HCEC 1CT (cell line): ENCODE results near the gene GNAQ.
A peak's percentile ranks its signal among the peaks of the same experiment; 100 is the strongest.

Experiments used
- DNase-seq: peaks from one replicate; pipeline ENCODE4 v3.0.0-alpha.2; 2017

The GNAQ gene

DNA sequence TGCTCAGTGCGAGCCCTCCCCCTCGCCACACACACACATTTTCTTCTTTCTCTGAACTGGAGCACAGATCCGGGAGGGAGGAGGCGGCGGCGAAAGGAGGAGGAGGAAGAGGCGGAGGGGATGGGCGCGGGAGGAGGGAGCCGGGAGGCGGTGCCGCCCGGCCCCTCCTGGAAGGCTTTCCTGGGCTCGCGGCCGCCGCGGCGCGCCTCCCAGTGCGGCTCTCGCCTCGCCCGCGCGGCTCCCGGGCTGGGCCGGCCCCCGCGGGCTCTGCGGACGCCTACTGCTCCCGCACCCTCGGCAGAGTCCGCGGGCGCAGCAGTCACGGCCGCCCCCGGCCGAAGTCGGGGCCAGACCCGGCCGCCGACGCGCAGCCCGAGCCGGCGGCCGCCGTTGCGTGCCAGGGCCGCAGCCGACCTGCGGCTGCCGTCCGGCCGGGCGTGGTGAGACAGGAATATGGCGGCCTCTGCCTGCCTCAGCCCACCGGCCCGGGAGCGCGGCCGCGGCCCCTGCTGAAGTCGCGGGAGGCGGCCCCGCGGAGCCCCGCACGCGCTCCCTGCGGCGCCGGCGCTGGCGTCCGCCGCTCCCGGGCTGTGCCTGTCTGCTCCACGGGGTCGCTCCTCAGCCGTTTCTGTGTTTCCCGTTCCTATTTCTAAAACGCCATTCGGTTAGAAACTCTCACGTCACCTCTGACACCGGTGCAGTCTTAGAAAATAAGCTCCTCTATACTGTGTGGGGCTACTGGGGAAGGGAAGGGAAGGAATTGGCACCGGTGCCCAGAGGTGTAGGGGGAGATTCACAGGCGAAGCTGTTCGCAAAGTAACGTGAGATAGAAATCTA, 500 bp upstream of the GNAQ start:
- DNase-seq = peak; percentile 94

DNA sequence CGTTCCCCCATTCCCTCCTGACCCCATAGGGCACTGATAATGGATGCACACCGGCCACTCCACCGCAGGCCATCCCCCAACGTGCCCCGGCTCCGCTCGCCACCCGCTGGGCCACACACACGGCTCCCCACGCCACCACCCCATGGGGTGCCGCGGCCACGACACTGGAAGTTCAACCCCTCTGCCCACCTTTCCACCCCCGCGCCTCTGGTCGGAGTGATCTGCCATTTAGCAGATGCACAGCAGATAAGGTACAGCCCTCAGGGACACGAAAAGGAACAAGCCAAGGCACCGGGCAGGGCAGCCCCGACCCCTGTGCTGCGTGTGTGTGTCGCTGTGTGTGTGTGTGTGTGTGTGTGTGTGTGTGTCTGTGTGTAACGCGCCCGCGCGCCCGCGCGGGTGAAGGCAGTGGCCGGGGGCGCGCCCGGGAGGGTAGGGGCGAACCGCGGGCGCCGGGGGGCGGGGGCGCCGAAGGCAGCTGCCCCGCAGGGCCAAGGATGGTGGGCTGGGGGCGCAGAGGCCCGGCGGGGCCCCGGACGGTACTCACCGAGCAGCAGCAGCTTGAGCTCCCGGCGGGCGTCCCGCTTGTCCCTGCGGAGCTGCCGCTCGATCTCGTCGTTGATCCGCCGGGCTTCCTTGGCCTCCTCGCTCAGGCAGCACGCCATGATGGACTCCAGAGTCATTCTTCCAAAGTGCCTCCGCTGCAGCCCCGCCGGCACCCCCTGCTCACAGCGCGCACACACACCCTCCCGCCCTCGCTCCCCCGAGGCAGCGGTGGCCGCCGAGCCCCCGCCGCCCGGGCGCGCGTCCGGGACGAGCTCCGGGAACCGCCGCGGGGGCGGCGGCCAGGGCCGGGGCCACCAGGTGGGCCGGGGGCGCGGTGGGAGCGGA, 813 bp downstream of the GNAQ start:
- peak; percentile 33 for DNase-seq

DNA sequence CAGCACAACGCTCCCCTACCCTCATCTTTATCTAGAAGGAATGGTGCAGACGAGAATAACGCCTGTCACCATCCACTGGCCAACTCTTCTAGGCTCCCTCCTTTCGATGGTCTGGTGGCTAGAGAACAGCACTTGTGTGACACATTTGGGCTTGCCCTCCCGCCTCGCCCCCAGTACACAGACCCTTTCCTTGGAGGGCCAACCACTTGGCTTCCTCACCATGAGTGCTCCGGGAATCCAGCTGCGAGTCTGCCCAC, 1.4 kb downstream of the GNAQ start:
- no peak for DNase-seq

DNA sequence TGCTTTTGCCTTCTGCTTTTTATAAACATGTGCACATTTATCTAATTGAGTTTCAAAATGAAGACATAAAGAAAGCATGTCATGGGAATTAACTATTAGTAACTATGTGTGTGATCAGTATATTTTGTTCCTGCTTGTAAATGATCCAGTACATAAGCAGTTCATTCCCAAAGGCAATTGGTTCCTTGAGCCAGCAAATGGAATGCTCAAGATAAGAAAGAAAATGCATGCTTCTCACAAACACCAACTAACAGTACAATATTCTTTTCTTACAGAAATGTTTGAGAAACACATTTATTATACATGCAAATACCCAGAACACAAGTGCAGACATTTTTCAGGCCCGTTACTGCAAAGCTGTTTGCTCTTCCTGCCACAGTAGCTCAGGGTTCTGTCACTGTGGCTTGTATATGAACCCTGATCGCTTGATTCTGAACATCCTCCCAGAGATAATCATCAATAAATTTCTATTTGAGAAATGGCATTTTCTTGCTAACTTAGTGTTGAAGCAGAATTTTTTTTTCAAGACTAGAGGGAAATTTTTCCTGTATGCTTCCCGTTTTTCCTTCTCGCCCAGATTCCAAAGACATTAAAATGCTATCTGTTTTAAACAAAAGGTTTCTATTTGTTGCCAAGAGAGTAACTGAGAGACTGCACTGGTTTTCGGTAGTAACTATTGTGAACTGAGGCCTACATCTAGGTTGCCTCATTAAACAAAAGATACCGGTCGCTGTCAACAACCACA, 1.9 kb downstream of the GNAQ start:
- DNase-seq = peak; percentile 33

DNA sequence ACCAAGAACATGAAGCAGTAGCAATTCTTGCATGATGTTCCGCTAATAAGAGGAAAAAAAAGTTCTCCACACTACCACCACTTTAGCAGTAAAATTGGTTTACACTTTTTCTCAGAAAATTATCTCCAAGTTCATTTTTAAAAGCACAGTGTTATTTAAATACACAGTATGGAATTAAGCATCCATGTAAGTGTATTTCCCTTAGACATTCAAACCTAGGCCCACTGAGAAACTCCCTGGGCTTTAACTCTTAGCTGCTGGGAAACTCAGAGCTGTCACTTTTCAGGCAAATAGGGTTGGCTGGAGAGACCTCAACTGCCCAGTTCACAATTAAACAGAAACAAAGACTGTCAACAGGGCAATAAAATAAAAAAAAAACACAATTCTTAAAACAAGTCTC, 2.7 kb downstream of the GNAQ start:
- no peak for DNase-seq

DNA sequence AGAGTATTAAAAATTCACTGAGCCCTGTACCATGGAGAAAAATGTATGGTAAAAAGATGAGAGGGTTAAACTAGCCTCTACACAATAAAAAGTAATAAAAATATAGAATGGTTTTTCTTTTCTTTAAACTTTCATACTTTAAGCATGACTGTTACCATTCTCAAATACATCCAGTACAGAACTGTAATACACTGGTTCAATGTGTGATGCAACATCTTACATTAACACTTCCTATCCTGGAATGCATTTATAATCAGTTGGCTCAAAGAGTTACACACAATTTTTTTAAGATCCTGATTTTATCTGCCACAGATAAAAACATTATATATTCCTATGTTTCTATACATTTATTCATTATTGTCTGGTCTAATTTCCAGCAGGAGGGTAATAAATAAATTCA, 4.7 kb downstream of the GNAQ start:
- peak; percentile 65 for DNase-seq

DNA sequence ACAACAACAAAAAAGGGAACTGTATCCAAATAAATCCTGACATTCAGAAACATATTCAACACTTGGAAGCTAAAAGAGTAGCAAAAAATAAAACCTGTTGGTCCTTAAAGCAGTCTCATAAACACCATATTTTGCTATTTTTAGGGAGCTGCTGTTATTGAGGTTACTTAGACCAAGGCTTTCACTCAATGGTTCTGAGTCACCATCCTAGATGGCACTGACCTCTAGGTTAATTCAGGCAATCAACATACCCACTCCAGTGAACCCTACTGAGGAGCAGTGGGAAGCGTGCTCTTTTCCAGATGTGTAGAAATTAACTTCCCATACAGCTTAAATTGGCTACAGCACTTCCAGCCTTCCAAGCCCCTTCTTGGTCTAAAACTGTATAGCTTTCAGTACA, 5.2 kb downstream of the GNAQ start:
- DNase-seq = peak; percentile 73

DNA sequence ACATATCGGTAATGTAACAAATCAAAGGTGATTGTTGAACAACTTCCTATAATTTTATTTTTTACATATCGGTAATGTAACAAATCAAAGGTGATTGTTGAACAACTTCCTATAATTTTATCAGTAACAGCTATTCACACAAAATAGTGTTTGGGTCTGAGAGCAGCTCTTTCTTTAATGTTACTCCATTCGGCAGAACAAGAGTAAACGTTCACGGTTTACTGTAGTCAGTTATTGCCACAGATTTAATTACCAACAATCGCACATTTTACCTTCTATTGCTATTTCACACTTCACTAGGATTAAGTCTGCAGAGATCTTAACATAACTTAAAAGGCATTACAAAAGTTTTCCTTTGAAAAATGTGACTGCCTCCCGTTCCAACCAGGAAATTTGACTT, 6.4 kb downstream of the GNAQ start:
- DNase-seq = no peak

DNA sequence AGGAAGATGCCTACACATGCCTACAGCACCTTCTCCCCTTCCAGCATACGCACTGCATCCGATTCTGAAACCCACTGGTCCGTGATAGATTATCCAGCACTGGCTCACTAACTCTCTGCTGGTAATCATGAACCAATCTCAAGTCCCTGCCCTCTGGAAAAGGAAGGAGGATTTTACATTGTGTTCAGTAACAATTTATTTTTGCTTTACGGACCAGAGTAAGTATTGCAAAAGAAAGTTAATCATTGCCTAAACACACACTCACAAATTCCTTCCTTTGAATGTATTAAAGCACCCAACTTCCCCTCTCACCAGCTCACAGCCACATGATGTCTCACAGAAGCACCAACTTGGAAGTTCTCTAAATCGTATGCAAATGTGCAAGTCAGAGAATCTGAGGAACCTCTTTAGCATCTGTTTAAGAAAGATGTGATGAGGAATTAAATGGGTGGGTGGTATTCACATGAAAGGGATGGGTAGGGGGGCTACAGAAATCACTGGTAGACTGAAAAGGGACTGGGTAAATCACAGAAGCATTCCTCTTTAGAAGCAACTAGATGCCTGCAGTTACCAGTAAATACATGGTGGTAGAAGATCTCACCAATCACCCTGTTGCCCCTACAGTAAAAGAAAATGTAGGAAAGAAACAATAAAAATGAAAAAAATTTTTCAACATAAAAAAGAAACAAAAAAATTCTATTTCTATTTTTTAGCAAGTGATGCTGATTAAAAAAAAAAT, 8.4 kb downstream of the GNAQ start:
- peak; percentile 92 for DNase-seq

DNA sequence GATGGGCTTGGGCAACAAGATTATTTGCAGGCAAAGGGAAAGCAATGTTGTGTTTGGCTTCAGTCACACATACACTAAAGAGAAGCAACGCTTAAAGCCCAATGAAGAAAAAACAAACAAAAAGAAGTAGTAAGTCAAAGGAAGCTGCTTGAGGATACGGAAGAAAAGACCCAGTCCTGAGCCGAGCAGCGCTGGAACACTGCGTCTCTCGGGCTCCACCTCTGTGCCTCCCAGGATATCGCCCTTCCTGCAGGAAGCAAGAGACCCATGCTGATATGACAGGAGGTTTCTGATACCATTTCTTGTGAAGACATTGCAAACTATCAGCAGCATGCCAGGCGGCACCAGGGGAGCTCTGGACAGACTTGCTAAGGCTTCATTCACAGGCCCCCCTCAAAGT, 9.9 kb downstream of the GNAQ start:
- no peak for DNase-seq

DNA sequence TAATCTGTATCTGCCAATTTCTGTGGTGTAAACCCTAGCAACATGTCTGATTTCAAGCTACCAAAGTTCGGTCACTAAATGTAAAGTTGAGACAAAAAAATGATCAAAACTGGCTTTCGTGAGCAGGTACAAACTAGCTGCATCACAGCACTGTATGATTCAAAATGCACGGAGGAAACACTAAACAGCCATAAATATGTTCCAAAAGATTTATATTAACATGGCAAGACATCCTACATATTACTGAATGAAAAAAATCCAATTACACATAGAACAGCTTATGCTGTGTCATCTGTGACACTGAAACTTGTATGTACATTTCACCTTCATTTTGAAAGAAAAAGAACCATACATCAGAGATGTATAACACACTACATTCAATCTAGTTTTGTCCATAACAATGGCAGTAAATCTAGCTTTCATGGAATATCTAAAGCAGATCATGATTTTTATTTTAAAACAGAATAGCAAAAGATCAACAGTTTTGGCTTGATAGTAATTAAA, 14.4 kb downstream of the GNAQ start:
- DNase-seq = no peak

DNA sequence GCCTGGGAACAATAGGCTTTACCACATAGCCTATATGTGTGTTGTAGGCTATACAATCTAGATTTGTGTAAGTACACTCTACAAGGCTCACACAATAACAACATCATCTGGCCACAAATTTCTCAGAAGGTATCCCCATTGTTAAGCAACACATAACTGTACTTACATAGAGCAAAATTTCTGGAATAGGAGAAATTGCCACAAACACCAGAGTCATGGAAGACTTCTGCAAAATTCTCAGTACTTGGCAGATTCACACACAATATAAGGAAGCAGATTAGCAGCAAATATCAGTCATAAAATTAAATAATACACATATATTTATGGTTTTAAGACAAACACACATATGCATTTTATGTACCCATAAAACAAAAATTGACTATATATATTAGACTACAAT, 16.4 kb downstream of the GNAQ start:
- DNase-seq = no peak

DNA sequence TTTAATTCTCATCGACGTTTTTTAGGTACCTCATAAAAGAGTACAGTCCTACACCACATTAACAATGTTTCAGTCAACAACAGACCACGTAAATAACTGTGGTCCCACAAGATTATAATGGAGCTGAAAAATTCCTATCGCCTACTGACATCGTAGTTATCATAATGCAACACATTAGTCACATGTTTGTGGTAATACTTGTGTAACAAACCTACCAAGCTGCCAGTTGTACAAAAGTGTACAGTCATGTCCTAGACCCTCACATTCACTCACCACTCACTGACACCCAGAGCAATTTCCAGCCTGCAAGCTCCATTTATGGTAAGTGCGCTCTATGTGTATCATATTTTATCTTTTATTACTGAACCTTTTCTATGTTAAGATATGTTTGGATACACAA, 16.8 kb downstream of the GNAQ start:
- peak; percentile 34 for DNase-seq

DNA sequence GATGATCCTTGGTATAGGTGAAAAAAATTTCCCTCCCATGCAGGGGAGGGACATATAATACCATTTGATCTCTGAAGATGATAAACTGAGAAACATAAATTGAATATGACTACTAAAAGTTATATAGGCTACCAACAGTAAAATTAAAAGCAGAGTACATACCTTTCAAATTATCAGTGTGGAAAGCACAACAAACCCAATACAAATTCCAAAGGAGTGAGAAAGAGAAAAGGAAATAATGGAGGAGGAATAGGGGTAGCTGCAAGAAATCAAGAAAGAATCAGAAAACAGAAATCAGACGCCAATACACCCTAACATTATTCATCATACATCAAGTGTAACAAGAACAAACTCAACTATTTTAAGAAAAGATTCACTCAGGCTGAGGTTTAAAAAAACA, 17.7 kb downstream of the GNAQ start:
- no peak for DNase-seq

DNA sequence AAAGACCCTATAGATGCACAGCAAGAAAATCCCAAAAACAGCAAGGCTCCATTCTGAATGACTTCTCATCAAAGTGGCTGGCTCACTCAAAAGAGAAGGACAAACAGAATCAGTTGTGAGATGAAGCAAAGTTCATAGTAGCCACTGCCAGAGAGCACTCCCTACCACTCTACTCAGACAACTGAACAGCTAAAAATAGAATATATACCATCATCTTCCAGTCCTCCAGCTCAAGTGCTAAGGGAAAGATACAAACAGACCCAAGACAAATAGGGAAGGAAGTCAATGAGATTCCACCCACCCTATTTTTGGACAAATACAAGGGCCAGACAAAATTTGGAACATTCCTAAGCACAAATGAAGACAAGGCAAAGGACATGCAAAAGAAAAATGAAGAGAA, 20.6 kb downstream of the GNAQ start:
- no peak for DNase-seq

DNA sequence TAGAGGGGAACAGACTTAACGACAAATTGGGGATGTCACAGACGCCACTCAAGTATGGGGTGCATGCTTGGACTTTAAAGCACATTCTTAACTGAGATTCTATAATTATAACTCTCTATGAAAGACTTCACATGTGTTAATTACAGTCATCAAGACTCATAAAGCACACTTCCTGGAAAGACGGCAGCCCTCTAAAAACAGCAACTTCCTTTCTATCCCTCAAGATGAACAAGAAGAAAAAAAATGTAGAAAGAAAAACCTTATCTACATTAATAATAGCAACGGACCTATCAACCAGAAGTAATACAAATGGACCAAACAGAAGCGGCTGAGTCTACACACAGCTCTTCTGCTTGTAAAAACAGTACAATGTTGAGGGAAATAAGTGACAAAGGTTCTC, 21.2 kb downstream of the GNAQ start:
- DNase-seq = no peak

DNA sequence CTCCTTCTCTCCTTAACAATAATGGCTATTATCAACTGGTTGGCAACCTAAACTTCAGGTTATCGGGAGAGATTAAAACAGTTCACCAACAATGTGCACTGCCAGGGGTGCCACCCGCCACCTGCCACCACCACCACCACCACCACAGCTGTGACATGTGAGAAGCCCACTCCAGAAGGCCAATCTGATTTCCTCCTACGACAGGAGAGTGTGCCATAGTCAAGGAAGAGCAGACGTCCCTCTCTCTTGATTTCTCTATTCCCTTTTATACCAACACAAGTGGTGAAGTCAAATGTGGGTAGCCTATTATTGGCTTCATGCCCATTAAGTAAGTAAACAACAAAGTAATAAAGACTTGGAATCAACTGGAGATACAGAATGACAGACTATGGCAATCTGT, 22.4 kb downstream of the GNAQ start:
- no peak for DNase-seq

DNA sequence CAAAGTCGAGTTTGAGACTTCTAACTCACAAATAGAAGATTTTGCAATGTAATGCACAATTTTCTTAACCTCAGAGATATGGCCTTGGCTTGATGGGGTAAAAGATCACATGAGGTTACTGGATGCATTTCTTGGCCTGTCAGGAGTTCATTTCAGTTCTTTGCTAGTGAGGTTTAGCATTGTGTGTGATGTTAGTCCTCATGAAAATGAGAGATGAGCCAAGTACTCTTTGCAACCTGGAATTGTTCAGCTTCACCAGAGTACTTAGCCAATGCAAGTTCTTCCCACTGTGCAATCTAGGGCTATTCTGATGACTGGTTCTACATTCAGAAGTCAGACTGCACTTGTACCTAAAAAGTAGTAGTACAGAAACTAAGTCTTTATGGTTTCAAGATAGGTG, 24.9 kb downstream of the GNAQ start:
- no peak for DNase-seq

DNA sequence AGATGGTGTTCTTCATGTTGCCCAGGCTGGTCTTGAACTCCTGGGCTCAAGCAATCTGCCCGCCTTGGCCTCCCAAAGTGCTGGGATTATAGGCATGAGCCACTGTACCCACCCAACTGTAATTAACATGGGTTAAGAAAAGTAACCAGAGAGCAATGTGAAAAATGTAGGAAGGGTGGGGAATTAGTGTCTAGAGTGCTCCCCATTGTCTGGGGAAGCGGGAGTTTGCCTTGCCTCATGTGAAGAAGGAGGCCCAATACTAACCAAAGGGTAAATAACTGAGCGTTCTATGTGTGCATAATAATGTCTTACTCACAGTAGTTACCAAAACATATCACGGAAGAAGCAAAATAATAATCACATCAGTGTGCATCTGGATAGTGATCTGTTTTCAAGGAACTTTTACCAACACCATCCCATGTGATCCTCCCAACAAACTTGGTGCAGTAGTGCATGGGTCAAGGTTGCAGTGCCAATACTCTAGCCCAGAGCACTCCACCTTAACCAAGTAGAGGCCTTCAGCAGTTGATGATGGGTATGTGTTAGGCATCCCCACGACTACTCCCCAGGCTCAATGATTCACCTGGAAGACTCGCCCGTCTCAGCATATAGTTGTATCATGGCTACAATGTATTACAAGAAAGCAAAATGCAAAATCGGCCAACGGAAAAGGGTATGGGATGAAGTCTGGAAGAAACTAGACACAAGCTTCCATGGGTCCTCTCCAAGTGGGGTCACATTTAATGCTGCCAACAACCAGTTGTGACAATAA, 26.2 kb downstream of the GNAQ start:
- DNase-seq = no peak

DNA sequence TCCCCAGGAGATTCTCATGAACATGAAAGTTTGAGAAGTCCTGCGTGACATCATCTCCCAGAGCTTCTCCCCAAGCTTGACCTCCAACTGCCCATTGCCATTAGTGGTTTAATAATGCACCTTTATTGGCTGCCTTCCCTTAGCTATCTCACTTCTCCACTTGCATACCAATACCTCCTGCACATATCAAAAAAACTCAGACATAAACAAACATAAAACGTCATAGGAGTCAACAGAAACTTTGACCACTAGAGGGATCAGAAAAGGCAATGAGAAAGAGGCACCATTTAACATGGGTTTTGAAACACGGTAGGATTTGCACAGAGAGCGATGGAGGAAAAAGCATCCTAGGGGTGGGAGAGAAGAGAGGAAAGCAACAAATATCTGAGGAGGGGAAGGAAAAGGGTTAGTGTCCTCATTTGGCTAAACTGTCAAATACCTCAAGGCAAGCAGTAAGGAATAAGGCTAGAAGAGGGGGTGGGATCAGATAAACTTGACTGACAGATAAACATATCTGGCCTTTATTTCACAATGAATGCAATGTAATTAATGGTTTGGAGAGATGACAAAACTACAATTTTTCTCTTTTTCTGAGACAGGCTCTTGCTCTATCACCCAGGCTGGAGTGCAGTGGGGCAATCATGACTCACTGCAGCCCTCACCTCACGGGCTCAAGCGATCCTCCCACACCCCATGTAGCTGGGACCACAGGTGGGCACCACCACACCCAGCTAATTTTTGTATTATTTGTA, 27.0 kb downstream of the GNAQ start:
- DNase-seq = peak; percentile 55

DNA sequence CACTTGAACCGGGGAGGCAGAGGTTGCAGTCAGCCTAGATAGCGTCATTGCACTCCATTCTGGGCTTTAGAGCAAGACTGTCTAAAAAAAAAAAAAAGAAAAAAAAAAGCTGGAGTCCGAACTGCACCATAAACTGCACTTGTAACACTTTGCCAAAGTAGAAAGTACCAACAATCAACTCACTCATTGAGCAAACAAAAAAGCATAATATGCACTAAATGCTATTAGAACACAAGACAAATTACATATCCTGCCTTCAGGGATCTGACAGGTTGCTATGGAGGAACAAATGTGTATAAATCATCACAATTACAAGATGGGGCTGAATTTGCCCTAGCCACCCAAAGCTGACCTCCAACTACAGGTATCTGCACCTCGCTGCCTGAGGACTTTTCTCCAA, 27.9 kb downstream of the GNAQ start:
- DNase-seq = no peak
